Colonic mucosa (tissue), 4 donors: Measurements from ENCODE around the gene FKBP2. TPM values are rescaled to one million over a fixed set of nuclear protein-coding genes. Genes with fewer than 3 reads are reported as not detected.

Experiments
- DNase-seq: peaks from one replicate; pipeline ENCODE4 v3.0.0-alpha.2; 2020
- H3K27ac ChIP-seq: fragments of 200-600 bp; one replicate; pipeline ENCODE4 v1.8.0; 2021
- H3K27me3 ChIP-seq: fragments of 200-600 bp; one replicate; pipeline ENCODE4 v1.8.0; 2021
- H3K36me3 ChIP-seq: fragments of 200-600 bp; one replicate; pipeline ENCODE4 v1.8.0; 2021
- H3K4me1 ChIP-seq: fragments of 200-600 bp; one replicate; pipeline ENCODE4 v1.8.0; 2021; ENCODE audit warnings: mild to moderate bottlenecking
- H3K4me3 ChIP-seq: fragments of 200-600 bp; one replicate; pipeline ENCODE4 v1.8.0; 2021
- H3K9ac ChIP-seq, 2 donors: one replicate each; pipeline ENCODE4 v1.7.0; 2013; ENCODE audit warnings: control low read depth in 2 of 2, low read depth in 2 of 2, low read length in 2 of 2
- H3K9me3 ChIP-seq: fragments of 200-600 bp; one replicate; pipeline ENCODE4 v1.8.0; 2021
- CTCF ChIP-seq: fragments of 200-600 bp; IDR thresholded peaks from one replicate; pipeline ENCODE4 v1.8.0; 2022; ENCODE audit warnings: antibody characterized with exemption, mild to moderate bottlenecking
- intact Hi-C: fragments of 100-400 bp; cut with DNase I; formaldehyde crosslinking; loops from one replicate; pipeline ENCODE4 v1.14.1; 2022
- total RNA-seq, 2 donors: library from RNA; stranded (reverse); fragmentation: NEBNext Ultra II Directional in 1 of 2; extraction: Animal tissue kit (Norgen Biotek cat#: 25700) in 1 of 2; gene quantifications; one replicate each; pipeline ENCODE4 v1.2.1, GENCODE V29; 2021
- donor health status: healthy.
- donor health status: DM: no; HTN: no; CAD: no.
- donor health status: DM: no; HTN: no; CAD: no.

Gene FKBP2
- total RNA-seq, 2 donors from 2014 or later = 71.7 to 104 TPM

- no peak for TF ChIP-seq CTCF
- H3K4me1 ChIP-seq = peaks cover 18% of the 10 kb centered on the region
- peak; percentile 30 for DNase-seq
- H3K9ac ChIP-seq = peak overlapping the region in 1 of 2 donors; percentile 34
- no peak overlapping the region for H3K4me3 ChIP-seq
- no peaks in the 10 kb centered on the region for H3K27me3 ChIP-seq
- H3K9me3 ChIP-seq = no peaks in the 10 kb centered on the region
- H3K36me3 ChIP-seq = no peaks in the 10 kb centered on the region
- no peak overlapping the region for H3K27ac ChIP-seq
- intact Hi-C loops = no loop called here
Observed at GRCh38 chr11:64232182-64232966, 8.5 kb upstream of the FKBP2 start.

GRCh38 chr11:64232967-64233315 is 8.0 kb upstream of the FKBP2 start:
- H3K4me1 ChIP-seq = peaks cover 17% of the 10 kb centered on the region
- intact Hi-C loops = no loop called here
- DNase-seq = no peak
- H3K27ac ChIP-seq = no peak overlapping the region
- no peak overlapping the region for H3K4me3 ChIP-seq
- no peak overlapping the region for H3K9ac ChIP-seq
- H3K9me3 ChIP-seq = no peaks in the 10 kb centered on the region
- no peak for TF ChIP-seq CTCF
- H3K27me3 ChIP-seq = no peaks in the 10 kb centered on the region
- no peaks in the 10 kb centered on the region for H3K36me3 ChIP-seq

GRCh38 chr11:64233913-64234586 is 6.8 kb upstream of the FKBP2 start, which contains the start of gene VEGFB:
Gene VEGFB, plus strand, starts transcription at chr11:64234584. Its CDS starts 250 bp downstream, at chr11:64234834.
- no peak for TF ChIP-seq CTCF
- Histone ChIP-seq H3K27ac (peak within 1 kb of the TSS; percentile 62), H3K9me3 (no peaks in the 10 kb centered on the region), H3K4me1 (peaks cover 20% of the 10 kb centered on the region), H3K4me3 (peak within 1 kb of the TSS; percentile 68), H3K27me3 (no peaks in the 10 kb centered on the region), H3K9ac (peak within 1 kb of the TSS; percentile 74 to 79), H3K36me3 (no peaks in the 10 kb centered on the region)
- intact Hi-C loops = no loop called here
- DNase-seq = peak; percentile 79

- Histone ChIP-seq H3K4me3 (peak overlapping the region; percentile 68), H3K9me3 (no peaks in the 10 kb centered on the region), H3K36me3 (no peaks in the 10 kb centered on the region), H3K27ac (peak overlapping the region; percentile 62), H3K4me1 (peaks cover 16% of the 10 kb centered on the region), H3K27me3 (no peaks in the 10 kb centered on the region), H3K9ac (peak overlapping the region; percentile 74 to 77)
- intact Hi-C loops = no loop called here
- peak; percentile 78 for DNase-seq
- no peak for TF ChIP-seq CTCF
Observed at GRCh38 chr11:64234647-64235379, 6.1 kb upstream of the FKBP2 start.

- TF ChIP-seq CTCF = no peak
- no peaks in the 10 kb centered on the region for H3K27me3 ChIP-seq
- no peak for DNase-seq
- no peaks in the 10 kb centered on the region for H3K9me3 ChIP-seq
- peak overlapping the region; percentile 74 to 77 for H3K9ac ChIP-seq
- H3K4me3 ChIP-seq = peak overlapping the region; percentile 68
- H3K36me3 ChIP-seq = no peaks in the 10 kb centered on the region
- intact Hi-C loops = no loop called here
- peaks cover 22% of the 10 kb centered on the region for H3K4me1 ChIP-seq
- peak overlapping the region; percentile 62 for H3K27ac ChIP-seq
Observed at GRCh38 chr11:64235437-64236161, 5.3 kb upstream of the FKBP2 start.
